Naive thymus-derived CD4-positive, alpha-beta T cell (primary cell): ENCODE results near the gene DNER. TPM values are rescaled to one million over a fixed set of nuclear protein-coding genes. Genes with fewer than 3 reads are reported as not detected.
"Not testable (repeated sequence)": the region's sequence is repeated elsewhere in the genome, so short reads cannot be mapped to it uniquely, and the experiment has no call there.

Experiments used
- ATAC-seq: fragments of 150-1000 bp; cut with Tn5 transposase; 2 replicates; pipeline ENCODE4 v1.10.0; 2021; ENCODE audit warnings: mild to moderate bottlenecking, moderate library complexity
- CTCF ChIA-PET: fragments of 350-600 bp; sonication (Branson Sonifier 250); formaldehyde crosslinking; loops from one replicate; lab custom pipeline; 2021; ENCODE audit warnings: antibody characterized with exemption; lab: Charles Lee
- POLR2A ChIA-PET: fragments of 350-600 bp; sonication (Branson Sonifier 250); formaldehyde crosslinking; loops from one replicate; lab custom pipeline; 2021; ENCODE audit warnings: antibody characterized with exemption, inconsistent platforms; lab: Charles Lee
- DNase-seq, 9 donors: peaks; one replicate each; pipeline versions ENCODE4 v3.0.0 to v3.0.0-alpha.2; 2020 to 2022; ENCODE audit warnings: mixed read lengths in 1 of 9
- H3K27ac ChIP-seq: one replicate; pipeline ENCODE4 v1.7.0; 2013; ENCODE audit warnings: mild to moderate bottlenecking, low read depth, low read length, moderate library complexity
- H3K27me3 ChIP-seq, 2 donors: one replicate each; pipeline ENCODE4 v1.7.0; 2013; ENCODE audit warnings: low read length in 2 of 2, mild to moderate bottlenecking in 2 of 2, moderate library complexity in 2 of 2; ENCODE audit not compliant: control insufficient read depth in 2 of 2, insufficient read depth in 2 of 2
- H3K36me3 ChIP-seq, 3 experiments: 1 replicate in 2 of 3; 2 replicates in 1 of 3; pipeline ENCODE4 v1.7.0; 2013; ENCODE audit warnings: low read length in 3 of 3, mild to moderate bottlenecking in 3 of 3, moderate library complexity in 1 of 3; ENCODE audit not compliant: insufficient read depth in 3 of 3, control insufficient read depth in 2 of 3
- H3K4me1 ChIP-seq, 2 donors: one replicate each; pipeline ENCODE4 v1.7.0; 2013; ENCODE audit warnings: low read length in 2 of 2, mild to moderate bottlenecking in 2 of 2, moderate library complexity in 1 of 2; ENCODE audit not compliant: control insufficient read depth in 2 of 2, insufficient read depth in 2 of 2
- H3K4me3 ChIP-seq: 2 replicates; pipeline ENCODE4 v1.7.0; 2013; ENCODE audit warnings: mild to moderate bottlenecking, low read length
- H3K9me3 ChIP-seq, 3 experiments: 1 replicate in 2 of 3; 2 replicates in 1 of 3; pipeline ENCODE4 v1.7.0; 2013; ENCODE audit warnings: low read length in 3 of 3; ENCODE audit not compliant: control insufficient read depth in 2 of 3
- H3K27ac Mint-ChIP-seq, 9 donors: one replicate each; pipeline ENCODE4 v1.8.0; 2020 to 2022; ENCODE audit warnings: mixed read lengths in 9 of 9, mild to moderate bottlenecking in 8 of 9, moderate library complexity in 5 of 9, inconsistent platforms in 2 of 9
- H3K27me3 Mint-ChIP-seq, 5 donors: one replicate each; pipeline ENCODE4 v1.8.0; 2021 to 2022; ENCODE audit warnings: mixed read lengths in 5 of 5, mild to moderate bottlenecking in 1 of 5
- H3K36me3 Mint-ChIP-seq, 5 donors: one replicate each; pipeline ENCODE4 v1.8.0; 2020 to 2022; ENCODE audit warnings: mixed read lengths in 5 of 5, mild to moderate bottlenecking in 3 of 5, inconsistent platforms in 1 of 5
- H3K4me1 Mint-ChIP-seq, 7 donors: one replicate each; pipeline ENCODE4 v1.8.0; 2020 to 2022; ENCODE audit warnings: mixed read lengths in 7 of 7, mild to moderate bottlenecking in 3 of 7, inconsistent platforms in 1 of 7
- H3K4me3 Mint-ChIP-seq, 10 donors: one replicate each; pipeline ENCODE4 v1.8.0; 2020 to 2022; ENCODE audit warnings: mild to moderate bottlenecking in 10 of 10, mixed read lengths in 10 of 10, moderate library complexity in 6 of 10, inconsistent platforms in 2 of 10
- H3K9me3 Mint-ChIP-seq, 11 donors: one replicate each; pipeline ENCODE4 v1.8.0; 2020 to 2022; ENCODE audit warnings: mixed read lengths in 11 of 11, mild to moderate bottlenecking in 4 of 11, inconsistent platforms in 1 of 11, moderate library complexity in 1 of 11
- intact Hi-C, 2 donors: fragments of 100-400 bp; cut with micrococcal nuclease; formaldehyde crosslinking; loops; one replicate each; pipeline ENCODE4 v1.15.1; 2023
- polyA plus RNA-seq, 2 donors: library from polyadenylated mRNA; unstranded; fragments of 300-500 nt; fragmentation: Illumina TruSeq; gene quantifications; one replicate each; pipeline ENCODE4 v1.2.3, GENCODE V29; 2021
- total RNA-seq, 6 experiments: library from RNA in 5 of 6; stranded (reverse) in 5 of 6; gene quantifications; 1 replicate in 5 of 6; 2 replicates in 1 of 6; pipeline ENCODE4 v1.2.3 and lab custom pipeline; 2021 to 2026

The DNER gene
- total and polyA plus RNA-seq, 7 experiments from 2014 or later, result not detected

DNA sequence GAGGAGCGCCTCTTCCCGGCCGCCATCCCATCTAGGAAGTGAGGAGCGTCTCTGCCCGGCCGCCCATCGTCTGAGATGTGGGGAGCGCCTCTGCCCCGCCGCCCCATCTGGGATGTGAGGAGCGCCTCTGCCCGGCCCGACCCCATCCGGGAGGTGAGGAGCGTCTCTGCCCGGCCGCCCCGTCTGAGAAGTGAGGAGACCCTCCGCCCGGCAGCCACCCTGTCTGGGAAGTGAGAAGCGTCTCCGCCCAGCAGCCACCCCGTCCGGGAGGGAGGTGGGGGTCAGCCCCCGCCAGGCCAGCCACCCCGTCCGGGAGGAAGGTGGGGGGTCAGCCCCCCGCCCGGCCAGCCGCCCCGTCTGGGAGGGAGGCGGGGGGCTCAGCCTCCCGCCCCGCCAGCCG lies 28.3 kb upstream of the DNER start:
- Mint-ChIP-seq H3K36me3 (peaks cover 0 to 15% (median 6%) of the 10 kb centered on the region in 5 donors), H3K9me3 (peaks cover under 1 to 48% (median 17%) of the 10 kb centered on the region in 11 donors), H3K27me3 (peaks cover 4 to 10% (median 8%) of the 10 kb centered on the region in 5 donors)
- H3K4me1 Mint-ChIP-seq, DNase-seq, CTCF ChIA-PET, H3K9me3 ChIP-seq, H3K27me3 ChIP-seq, ATAC-seq, H3K36me3 ChIP-seq, H3K4me3 ChIP-seq, POLR2A ChIA-PET, H3K27ac Mint-ChIP-seq, H3K4me3 Mint-ChIP-seq, intact Hi-C loops, H3K27ac ChIP-seq, H3K4me1 ChIP-seq: not testable (repeated sequence)

DNA sequence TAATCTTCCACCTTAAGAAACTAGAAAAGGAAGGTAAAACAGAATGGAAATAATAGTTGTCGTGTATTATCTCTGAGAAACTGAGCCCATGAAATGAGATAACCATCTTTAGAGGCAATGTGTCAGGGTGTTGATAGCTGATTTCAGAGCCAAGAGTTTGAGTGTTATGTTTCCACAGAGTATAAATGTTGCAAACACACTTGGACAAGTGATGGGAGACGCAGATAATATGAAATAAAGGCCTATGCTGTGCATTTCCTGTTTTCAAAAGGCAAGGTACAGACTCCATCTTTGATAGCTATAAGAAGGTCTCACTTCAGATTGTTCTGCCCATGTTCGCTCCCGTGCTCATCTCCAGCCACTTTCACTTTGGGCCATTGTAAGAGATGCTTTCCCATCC lies 25.9 kb upstream of the DNER start:
- intact Hi-C loops, result no loop called here
- peaks cover 5 to 58% (median 25%) of the 10 kb centered on the region in 11 donors for H3K9me3 Mint-ChIP-seq
- Histone ChIP-seq H3K4me3 (no peak overlapping the region), H3K27me3 (no peaks in the 10 kb centered on the region), H3K36me3 (no peaks in the 10 kb centered on the region), H3K4me1 (no peaks in the 10 kb centered on the region), H3K27ac (no peak overlapping the region), H3K9me3 (peaks cover 0 to 15% (median 3%) of the 10 kb centered on the region in 3 experiments)
- no peaks in the 10 kb centered on the region for H3K4me1 Mint-ChIP-seq
- H3K27ac Mint-ChIP-seq, result no peak overlapping the region
- no peak overlapping the region for H3K4me3 Mint-ChIP-seq
- ATAC-seq (no peak), DNase-seq (no peak)
- H3K27me3 Mint-ChIP-seq, result peaks cover 0 to 10% (median 6%) of the 10 kb centered on the region in 5 donors
- POLR2A ChIA-PET, result interaction anchor here (0.6 kb wide), 1 partner anchor 1571 kb away, joined by 3 read pairs; no protein-coding TSS in a partner anchor
- H3K36me3 Mint-ChIP-seq, result peaks cover 0 to 15% (median 6%) of the 10 kb centered on the region in 5 donors
- CTCF ChIA-PET, result no interaction called here

DNA sequence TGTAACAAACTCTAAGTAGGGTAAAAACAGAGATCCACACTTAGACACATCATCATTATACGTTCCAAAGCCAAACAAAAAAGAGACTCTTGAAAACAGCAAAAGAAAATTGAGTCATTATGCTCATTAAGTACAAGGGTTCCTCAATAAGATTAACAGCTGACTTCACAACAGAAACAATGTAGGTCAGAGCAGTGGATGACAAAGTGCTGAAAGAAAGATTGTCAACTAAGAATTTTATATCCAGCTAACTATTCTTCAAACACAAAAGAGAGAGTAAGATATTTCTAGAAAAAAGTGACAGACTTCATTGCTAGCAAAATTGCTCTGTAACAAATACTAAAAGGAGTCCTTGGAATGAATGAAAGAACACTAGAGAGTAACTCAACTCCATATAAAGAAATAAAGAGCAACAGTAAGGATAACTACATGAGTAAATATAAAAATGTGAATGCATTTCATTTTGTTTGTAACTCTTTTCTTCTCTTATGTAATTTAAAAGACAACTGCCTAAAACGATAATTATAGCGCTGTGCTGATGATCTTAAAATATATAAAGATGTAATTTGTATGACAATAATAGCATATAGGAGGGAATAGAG lies 23.8 kb upstream of the DNER start:
- intact Hi-C loops, result no loop called here
- Mint-ChIP-seq H3K4me1 (peaks cover 0 to 10% (median 0%) of the 10 kb centered on the region in 7 donors), H3K9me3 (peaks cover 5 to 48% (median 25%) of the 10 kb centered on the region in 11 donors), H3K27me3 (peaks cover 0 to 10% (median 6%) of the 10 kb centered on the region in 5 donors), H3K36me3 (peaks cover 0 to 15% (median 6%) of the 10 kb centered on the region in 5 donors), H3K4me3 (no peak overlapping the region), H3K27ac (no peak overlapping the region)
- H3K27ac ChIP-seq, result no peak overlapping the region
- H3K4me1 ChIP-seq, result no peaks in the 10 kb centered on the region
- CTCF ChIA-PET, result no interaction called here
- ATAC-seq, result no peak
- peaks cover 0 to 15% (median 3%) of the 10 kb centered on the region in 3 experiments for H3K9me3 ChIP-seq
- POLR2A ChIA-PET, result no interaction called here
- no peaks in the 10 kb centered on the region for H3K36me3 ChIP-seq
- DNase-seq, result no peak
- no peak overlapping the region for H3K4me3 ChIP-seq
- H3K27me3 ChIP-seq, result no peaks in the 10 kb centered on the region

DNA sequence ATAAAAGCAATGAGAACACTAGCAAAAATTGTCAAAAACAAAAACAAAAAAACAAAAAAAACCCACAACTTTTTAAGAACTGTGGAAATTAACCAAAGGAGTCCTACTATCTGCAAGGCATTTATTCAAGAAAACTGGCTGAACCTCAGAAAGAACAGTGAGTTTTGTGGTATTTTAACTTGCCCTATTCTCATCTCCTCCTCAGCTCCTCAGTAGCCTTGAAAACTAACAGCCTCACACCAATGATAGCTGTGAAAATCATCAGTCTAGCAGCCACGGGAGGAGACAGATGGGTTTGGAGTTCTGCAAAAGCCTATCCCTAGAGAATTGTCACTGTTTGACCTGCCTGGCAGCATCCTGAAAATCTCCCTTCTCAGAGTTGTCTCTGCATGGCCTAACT lies 20.1 kb upstream of the DNER start:
- Mint-ChIP-seq H3K9me3 (peaks cover 5 to 32% (median 18%) of the 10 kb centered on the region in 11 donors), H3K36me3 (peaks cover 0 to 11% (median 6%) of the 10 kb centered on the region in 5 donors), H3K4me1 (peaks cover 0 to 13% (median 0%) of the 10 kb centered on the region in 7 donors), H3K4me3 (no peak overlapping the region), H3K27ac (no peak overlapping the region), H3K27me3 (peaks cover 0 to 10% (median 2%) of the 10 kb centered on the region in 5 donors)
- intact Hi-C loops, result no loop called here
- no peaks in the 10 kb centered on the region for H3K36me3 ChIP-seq
- ChIA-PET POLR2A (no interaction called here), CTCF (no interaction called here)
- H3K9me3 ChIP-seq, result peaks cover 0 to 15% (median 3%) of the 10 kb centered on the region in 3 experiments
- DNase-seq (no peak), ATAC-seq (no peak)
- H3K4me1 ChIP-seq, result no peaks in the 10 kb centered on the region
- no peaks in the 10 kb centered on the region for H3K27me3 ChIP-seq
- H3K27ac ChIP-seq, result no peak overlapping the region
- H3K4me3 ChIP-seq, result no peak overlapping the region

DNA sequence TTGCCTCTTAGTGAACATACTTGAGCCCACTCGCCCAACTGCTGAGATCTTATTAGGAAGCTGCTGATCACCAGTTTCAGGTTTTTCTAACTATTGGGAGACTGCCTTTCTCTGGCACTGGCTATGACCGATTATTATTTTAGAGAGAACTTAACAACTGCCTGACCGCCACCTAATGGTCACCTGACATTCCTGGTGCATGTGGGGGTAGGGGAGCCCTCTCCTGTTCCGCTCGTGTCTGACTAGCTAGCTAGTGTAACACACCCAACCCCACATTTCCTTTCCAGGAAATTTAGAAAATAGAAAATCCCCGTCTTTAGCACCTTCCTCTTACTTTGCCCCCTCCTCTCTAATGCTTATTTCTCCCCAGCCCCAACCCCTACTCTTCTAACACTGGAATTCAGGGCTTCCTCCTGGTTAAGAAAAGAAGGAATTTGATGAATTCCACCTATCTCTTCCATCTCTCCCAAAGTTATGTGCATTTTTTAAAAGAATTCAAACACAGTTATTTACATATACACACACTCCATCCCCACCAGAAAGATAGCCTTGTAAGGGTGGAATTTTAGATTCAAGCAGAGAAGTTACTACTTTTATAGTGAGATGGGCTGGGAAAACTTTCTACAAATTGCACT lies 19.4 kb upstream of the DNER start:
- H3K27me3 Mint-ChIP-seq, result peaks cover 0 to 10% (median 0%) of the 10 kb centered on the region in 5 donors
- ChIA-PET POLR2A (no interaction called here), CTCF (no interaction called here)
- no peak for ATAC-seq
- no peaks in the 10 kb centered on the region for H3K36me3 ChIP-seq
- H3K4me1 Mint-ChIP-seq, result peaks cover 0 to 13% (median 0%) of the 10 kb centered on the region in 7 donors
- peaks cover 0 to 7% (median 2%) of the 10 kb centered on the region in 5 donors for H3K36me3 Mint-ChIP-seq
- intact Hi-C loops, result no loop called here
- H3K4me3 Mint-ChIP-seq, result no peak overlapping the region
- H3K27me3 ChIP-seq, result no peaks in the 10 kb centered on the region
- H3K27ac ChIP-seq, result no peak overlapping the region
- H3K4me1 ChIP-seq, result no peaks in the 10 kb centered on the region
- no peak overlapping the region for H3K27ac Mint-ChIP-seq
- DNase-seq, result no peak
- H3K4me3 ChIP-seq, result no peak overlapping the region
- peaks cover under 1 to 25% (median 14%) of the 10 kb centered on the region in 11 donors for H3K9me3 Mint-ChIP-seq
- peaks cover 0 to 15% (median 2%) of the 10 kb centered on the region in 3 experiments for H3K9me3 ChIP-seq

DNA sequence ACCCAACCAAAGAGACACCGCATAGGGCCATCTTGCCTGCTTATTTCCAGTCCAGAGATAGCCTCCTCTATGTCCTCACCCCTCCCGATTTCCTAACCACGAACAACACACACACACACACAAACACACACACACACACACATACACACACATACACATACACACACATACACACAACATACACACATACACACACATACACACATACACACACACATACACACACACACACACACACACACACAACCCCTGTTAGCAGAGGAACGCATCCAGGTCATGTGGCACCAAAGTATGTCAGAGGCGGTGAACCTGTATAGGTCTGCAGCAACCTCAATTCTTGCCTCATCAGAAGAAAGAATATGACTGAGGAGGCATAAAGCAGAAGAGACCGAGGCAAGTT lies 18.5 kb upstream of the DNER start:
- intact Hi-C loops, result no loop called here
- no peak overlapping the region for H3K4me3 ChIP-seq
- ATAC-seq (no peak), DNase-seq (no peak)
- no peaks in the 10 kb centered on the region for H3K36me3 ChIP-seq
- CTCF ChIA-PET, result no interaction called here
- H3K27me3 Mint-ChIP-seq, result peaks cover 0 to 7% (median 0%) of the 10 kb centered on the region in 5 donors
- H3K27ac ChIP-seq, result no peak overlapping the region
- no peak overlapping the region for H3K27ac Mint-ChIP-seq
- POLR2A ChIA-PET, result no interaction called here
- H3K4me1 ChIP-seq, result no peaks in the 10 kb centered on the region
- H3K27me3 ChIP-seq, result no peaks in the 10 kb centered on the region
- H3K4me1 Mint-ChIP-seq, result peaks cover 0 to 13% (median 0%) of the 10 kb centered on the region in 7 donors
- peaks cover 0 to 15% (median 0%) of the 10 kb centered on the region in 3 experiments for H3K9me3 ChIP-seq
- peaks cover 0 to 5% (median 0%) of the 10 kb centered on the region in 5 donors for H3K36me3 Mint-ChIP-seq
- peaks cover 0 to 17% (median 9%) of the 10 kb centered on the region in 11 donors for H3K9me3 Mint-ChIP-seq
- no peak overlapping the region for H3K4me3 Mint-ChIP-seq
